ENCODE measurements around the gene VAT1L. TPM values are rescaled to one million over a fixed set of nuclear protein-coding genes. Genes with fewer than 3 reads are reported as not detected.

Gene VAT1L
- total RNA-seq, 1 experiment from 2014 or later: 19.1 TPM

GRCh38 chr16:77897831-77898605, 109.7 kb downstream of the VAT1L start (continued):
- TF ChIP-seq NR3C1 (CRISPR knock-in tag; conservative IDR thresholded peaks at IDR 0.05; ENCODE audit: low read depth): no peak
- TF ChIP-seq, protein P1, sequence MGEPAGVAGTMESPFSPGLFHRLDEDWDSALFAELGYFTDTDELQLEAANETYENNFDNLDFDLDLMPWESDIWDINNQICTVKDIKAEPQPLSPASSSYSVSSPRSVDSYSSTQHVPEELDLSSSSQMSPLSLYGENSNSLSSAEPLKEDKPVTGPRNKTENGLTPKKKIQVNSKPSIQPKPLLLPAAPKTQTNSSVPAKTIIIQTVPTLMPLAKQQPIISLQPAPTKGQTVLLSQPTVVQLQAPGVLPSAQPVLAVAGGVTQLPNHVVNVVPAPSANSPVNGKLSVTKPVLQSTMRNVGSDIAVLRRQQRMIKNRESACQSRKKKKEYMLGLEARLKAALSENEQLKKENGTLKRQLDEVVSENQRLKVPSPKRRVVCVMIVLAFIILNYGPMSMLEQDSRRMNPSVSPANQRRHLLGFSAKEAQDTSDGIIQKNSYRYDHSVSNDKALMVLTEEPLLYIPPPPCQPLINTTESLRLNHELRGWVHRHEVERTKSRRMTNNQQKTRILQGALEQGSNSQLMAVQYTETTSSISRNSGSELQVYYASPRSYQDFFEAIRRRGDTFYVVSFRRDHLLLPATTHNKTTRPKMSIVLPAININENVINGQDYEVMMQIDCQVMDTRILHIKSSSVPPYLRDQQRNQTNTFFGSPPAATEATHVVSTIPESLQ (CRISPR knock-in tag; IDR thresholded peaks at IDR 0.05): no peak
- TF ChIP-seq CDX4 (CRISPR knock-in tag; IDR thresholded peaks at IDR 0.05; ENCODE audit: borderline replicate concordance): no peak
- TF ChIP-seq JUN (CRISPR knock-in tag; IDR thresholded peaks at IDR 0.05): no peak
- TF ChIP-seq, protein P2, sequence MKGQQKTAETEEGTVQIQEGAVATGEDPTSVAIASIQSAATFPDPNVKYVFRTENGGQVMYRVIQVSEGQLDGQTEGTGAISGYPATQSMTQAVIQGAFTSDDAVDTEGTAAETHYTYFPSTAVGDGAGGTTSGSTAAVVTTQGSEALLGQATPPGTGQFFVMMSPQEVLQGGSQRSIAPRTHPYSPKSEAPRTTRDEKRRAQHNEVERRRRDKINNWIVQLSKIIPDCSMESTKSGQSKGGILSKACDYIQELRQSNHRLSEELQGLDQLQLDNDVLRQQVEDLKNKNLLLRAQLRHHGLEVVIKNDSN (CRISPR knock-in tag; IDR thresholded peaks at IDR 0.05): no peak

- ATAC-seq: no peak
- Mint-ChIP-seq H3K4me1 (peaks cover 30% of the 10 kb centered on the region), H3K27ac (no peak overlapping the region), H3K4me3 (no peak overlapping the region), H3K27me3 (ENCODE audit: low read depth) (no peaks in the 10 kb centered on the region), H3K9me3 (no peaks in the 10 kb centered on the region), H3K36me3 (no peaks in the 10 kb centered on the region)
- ChIA-PET POLR2A (no interaction called here), CTCF (interaction anchor here (0.7 to 1.3 kb wide), 2 partner anchors 10 to 104 kb away, joined by 3 read pairs; no protein-coding TSS in a partner anchor)
- TF ChIP-seq, protein P3, sequence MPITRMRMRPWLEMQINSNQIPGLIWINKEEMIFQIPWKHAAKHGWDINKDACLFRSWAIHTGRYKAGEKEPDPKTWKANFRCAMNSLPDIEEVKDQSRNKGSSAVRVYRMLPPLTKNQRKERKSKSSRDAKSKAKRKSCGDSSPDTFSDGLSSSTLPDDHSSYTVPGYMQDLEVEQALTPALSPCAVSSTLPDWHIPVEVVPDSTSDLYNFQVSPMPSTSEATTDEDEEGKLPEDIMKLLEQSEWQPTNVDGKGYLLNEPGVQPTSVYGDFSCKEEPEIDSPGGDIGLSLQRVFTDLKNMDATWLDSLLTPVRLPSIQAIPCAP (CRISPR knock-in tag; IDR thresholded peaks at IDR 0.05): no peak
- no peak for TF ChIP-seq ELF4 (CRISPR knock-in tag; IDR thresholded peaks at IDR 0.05; ENCODE audit: low read depth)
- no peak for TF ChIP-seq CREB1 (CRISPR knock-in tag; IDR thresholded peaks at IDR 0.05)
- TF ChIP-seq JUN (CRISPR knock-in tag; IDR thresholded peaks at IDR 0.05): no peak
- no peak for TF ChIP-seq TP53 (CRISPR knock-in tag; IDR thresholded peaks at IDR 0.05)
- TF ChIP-seq FOXP4 (CRISPR knock-in tag; IDR thresholded peaks at IDR 0.05): no peak
- no peak for TF ChIP-seq CBFB (CRISPR knock-in tag; IDR thresholded peaks at IDR 0.05; ENCODE audit: low read depth)
- TF ChIP-seq SMAD4 (CRISPR knock-in tag; IDR thresholded peaks at IDR 0.05): no peak
- no peak for TF ChIP-seq ZBTB21 (CRISPR knock-in tag; IDR thresholded peaks at IDR 0.05; ENCODE audit: borderline replicate concordance)
- no peak for TF ChIP-seq CTCF (IDR thresholded peaks at IDR 0.05)
- no peak for TF ChIP-seq FOXJ3 (CRISPR knock-in tag; IDR thresholded peaks at IDR 0.05; ENCODE audit: borderline replicate concordance)
- TF ChIP-seq ZNF281 (CRISPR knock-in tag; IDR thresholded peaks at IDR 0.05): no peak
- no peak for DNase-seq (ENCODE audit: low spot score)
Observed at GRCh38 chr16:77898671-77899211, 110.4 kb downstream of the VAT1L start.
